Daoy (cell line): ENCODE measurements around the gene CDK2. TPM values are rescaled to one million over a fixed set of nuclear protein-coding genes. Genes with fewer than 3 reads are reported as not detected.

Source experiments
- DNase-seq: peaks from one replicate; pipeline ENCODE4 v3.0.0-alpha.2; 2015; ENCODE audit warnings: low read depth
- total RNA-seq: library from RNA; depleted of rRNA; stranded (reverse); fragments of >200 nt; shearing (Covaris generic); gene quantifications from 2 replicates; pipeline ENCODE4 v1.2.3, GENCODE V29; 2014; rRNA removed

Gene CDK2
- total RNA-seq, 1 experiment from 2014 or later = 58.0 TPM

DNA sequence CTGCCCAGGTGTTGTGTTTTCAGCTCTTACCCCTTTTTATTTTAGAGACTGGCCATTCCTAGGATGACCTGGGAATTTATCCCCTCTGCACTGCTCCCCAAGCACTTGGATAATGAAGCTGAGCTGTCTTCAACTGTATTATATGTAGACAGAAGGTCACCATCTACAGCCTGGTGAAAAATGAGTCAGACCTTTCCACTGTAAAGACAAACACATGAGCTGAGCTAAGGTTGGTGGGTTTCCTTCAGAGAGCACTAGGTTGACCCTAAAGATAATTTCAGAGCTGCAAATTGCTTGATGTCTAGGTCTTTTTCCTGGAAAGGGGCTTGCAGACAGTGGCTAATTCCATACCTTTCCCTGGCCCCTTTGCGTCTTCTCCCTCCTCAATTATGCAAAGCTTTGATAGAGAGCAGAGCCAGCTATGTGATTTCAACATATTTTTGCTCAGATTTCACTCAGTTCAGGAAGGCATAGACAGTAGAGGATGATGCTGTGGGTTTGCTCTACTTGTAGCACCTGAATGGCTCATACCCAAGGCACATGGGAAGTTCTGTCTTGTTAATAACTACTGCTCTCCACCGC, 45.0 kb downstream of the CDK2 start:
- no peak for DNase-seq

DNA sequence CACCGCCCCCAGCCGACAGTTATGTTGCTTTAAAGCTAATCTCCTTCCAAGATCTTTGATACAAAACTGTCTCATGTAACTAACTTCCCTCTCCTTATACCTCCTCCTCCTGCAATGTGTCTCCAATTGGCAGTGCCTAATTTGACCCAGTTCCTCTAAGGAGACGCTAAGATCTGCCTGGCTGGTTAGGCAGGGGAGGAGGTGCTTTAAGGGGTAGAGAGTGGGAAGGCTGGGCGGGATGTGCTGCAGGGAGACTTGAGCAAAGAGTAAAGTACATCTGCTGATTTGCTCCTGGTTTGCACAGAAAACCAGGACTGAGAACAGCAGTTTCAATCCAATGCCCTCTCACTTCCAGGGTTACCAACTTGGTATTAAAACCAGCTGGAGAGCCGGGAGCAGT, 46.9 kb downstream of the CDK2 start:
- no peak for DNase-seq

DNA sequence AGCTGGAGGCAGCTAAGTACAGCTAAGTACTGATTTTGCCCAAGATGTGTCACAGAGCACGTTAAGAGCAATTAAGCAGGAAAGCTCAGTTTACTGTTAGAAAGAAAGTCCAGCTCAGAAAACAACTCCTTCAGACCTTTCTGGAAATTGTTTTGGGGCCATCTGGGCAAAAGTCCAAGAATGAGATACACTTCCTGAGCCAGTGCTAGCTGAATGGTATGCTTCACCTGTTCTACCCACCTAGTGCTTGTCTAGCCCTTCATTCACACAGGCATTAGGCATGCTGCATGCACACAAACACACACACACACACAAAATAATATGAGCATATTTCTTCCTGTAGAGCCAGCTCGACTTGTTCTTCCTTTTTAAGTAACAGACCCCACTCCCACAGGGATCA, 47.6 kb downstream of the CDK2 start:
- DNase-seq = no peak

DNA sequence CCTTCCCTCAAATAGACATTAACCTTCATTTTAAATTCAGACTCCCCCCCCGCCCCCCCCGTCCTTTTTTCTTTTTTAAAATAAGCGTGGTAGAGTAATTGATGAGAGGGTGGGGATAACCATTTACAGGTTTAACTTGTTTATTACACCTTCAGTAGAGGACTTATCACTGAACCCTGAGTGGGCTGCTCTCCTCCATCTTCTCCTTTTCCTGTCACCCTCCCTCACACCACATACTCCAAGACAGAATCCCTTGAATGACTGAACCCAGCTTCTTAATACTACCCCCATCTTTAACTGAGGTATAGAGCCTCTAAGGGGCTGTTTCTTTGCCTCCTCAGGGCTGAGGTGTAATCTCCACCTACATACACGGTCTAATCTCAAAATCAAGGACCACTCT, 50.6 kb downstream of the CDK2 start:
- DNase-seq = no peak

DNA sequence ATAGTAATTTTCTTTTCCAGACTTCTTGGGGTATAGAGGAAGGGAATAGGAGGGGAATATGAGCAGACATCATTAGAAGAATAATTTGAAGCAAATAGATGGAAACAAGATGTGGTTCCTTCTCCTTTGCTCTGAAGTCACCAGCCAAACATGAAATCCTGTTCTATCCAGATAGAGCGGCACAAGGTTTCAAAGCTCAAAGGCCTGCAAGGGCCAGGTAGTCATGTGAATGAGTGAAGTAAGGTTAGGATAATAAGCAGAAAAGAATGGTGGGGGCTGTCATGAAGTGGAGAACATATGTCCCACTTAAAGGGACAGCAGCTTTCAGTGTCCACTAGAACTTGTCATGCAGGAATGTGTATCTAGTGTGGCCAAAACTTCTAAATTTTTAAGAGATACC, 51.7 kb downstream of the CDK2 start:
- no peak for DNase-seq

DNA sequence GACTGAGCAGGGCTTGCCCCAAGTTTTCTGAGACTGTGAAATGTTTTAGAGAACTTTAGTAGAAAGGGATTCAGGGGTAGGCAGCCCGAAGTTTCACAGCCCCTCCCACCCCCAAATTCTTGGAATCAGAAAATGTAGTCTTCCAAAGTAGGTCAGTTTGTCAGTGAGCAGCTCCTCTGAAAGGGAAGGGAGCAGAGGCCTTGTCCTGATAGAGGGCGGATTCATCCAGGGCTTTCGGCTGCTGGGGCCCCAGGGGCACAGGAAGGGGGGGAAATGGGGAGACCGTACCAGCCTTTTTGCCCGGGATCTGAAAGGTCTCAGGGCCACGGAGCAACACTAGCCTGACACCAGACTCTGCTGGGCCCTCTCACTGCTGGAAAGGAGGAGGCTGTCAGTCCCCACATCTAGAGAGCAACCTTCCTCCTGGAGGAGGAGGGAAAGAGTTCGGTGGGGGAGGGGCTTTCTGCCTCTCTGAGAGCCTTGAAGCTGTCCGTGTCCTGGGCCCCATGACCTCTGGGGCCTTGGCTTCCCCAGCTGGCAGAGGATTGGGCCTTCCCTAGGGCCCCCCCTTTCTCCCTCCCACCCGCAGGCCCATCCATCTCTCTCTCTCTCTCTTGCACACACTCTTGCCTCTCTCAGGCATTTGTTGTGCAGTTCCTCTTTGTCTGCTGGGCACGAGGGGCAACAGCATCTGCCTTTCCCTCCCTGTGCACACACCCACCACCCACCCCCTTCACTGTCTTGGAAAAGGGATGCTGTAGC, 54.0 kb downstream of the CDK2 start, which contains the start of gene IKZF4:
Gene IKZF4, plus strand, starts transcription at position 621 of the 762 bp plus-strand sequence. CDS start 451 bp downstream, outside the sequence.
- DNase-seq = no peak

DNA sequence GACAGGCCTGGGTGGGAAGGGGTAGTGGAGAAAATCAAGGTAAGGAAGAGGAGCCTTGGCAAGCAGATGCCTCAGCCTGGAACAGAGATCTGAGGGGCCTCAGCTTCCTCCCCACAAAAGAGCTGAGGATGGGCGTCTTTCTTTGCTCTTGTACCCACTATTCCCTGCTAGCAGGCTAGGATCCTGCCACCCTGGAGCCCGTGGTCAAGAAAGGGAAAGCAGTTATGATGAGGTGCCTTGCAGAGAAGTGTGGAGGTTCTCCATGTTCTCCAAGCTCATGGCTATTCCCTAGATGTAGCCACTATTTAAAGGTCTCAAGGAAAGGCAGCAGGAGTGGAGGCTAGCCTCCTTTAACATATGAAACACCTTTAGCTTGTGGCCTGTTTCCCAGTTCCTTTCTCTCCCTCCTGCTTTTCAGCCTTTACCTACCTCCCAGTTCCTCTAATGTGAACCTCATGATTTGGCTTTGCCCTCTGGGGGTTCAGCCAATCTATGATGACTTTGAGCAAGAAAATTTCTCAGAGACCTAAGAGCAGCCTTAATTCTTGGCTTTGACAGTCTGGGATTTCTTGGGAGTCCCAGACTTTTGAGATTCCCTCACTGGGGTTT, 55.4 kb downstream of the CDK2 start:
- DNase-seq = no peak

Other genes with a start within 250 kb of the CDK2 start
- 2.2 and 4.5 TPM in 2 replicates for gene RDH5, start 246.4 kb upstream of the CDK2 start, total RNA-seq
- gene CD63, start 237.8 kb upstream of the CDK2 start, total RNA-seq = 638 and 824 TPM in 2 replicates
- 1.5 and 2.5 TPM in 2 replicates for gene GDF11, start 223.7 kb upstream of the CDK2 start, total RNA-seq
- gene SARNP, start 149.1 kb upstream of the CDK2 start, total RNA-seq = 165 and 253 TPM in 2 replicates
- gene ORMDL2, start 148.8 kb upstream of the CDK2 start, total RNA-seq = 36.5 and 44.3 TPM in 2 replicates
- gene DNAJC14, start 137.2 kb upstream of the CDK2 start, total RNA-seq = 44.4 and 54.2 TPM in 2 replicates
- gene MMP19, start 123.9 kb upstream of the CDK2 start, total RNA-seq = 6.9 and 8.4 TPM in 2 replicates
- 49.1 and 59.7 TPM in 2 replicates for gene PYM1, start 38.9 kb upstream of the CDK2 start, total RNA-seq
- 14.5 and 58.4 TPM in 2 replicates for gene DGKA, start 35.7 kb upstream of the CDK2 start, total RNA-seq
- gene PMEL, start 788 bp upstream of the CDK2 start, total RNA-seq = 0.06 and 0.12 TPM in 2 replicates
- 22.7 and 31.7 TPM in 2 replicates for gene RAB5B, start 7.2 kb downstream of the CDK2 start, total RNA-seq
- gene SUOX, start 30.4 kb downstream of the CDK2 start, total RNA-seq = 13.1 and 13.3 TPM in 2 replicates
- 0.12 and 0.40 TPM in 2 replicates for gene IKZF4, start 54.2 kb downstream of the CDK2 start, total RNA-seq
- 1,984 and 2,181 TPM in 2 replicates for gene RPS26, start 75.1 kb downstream of the CDK2 start, total RNA-seq
- gene ERBB3, start 113.3 kb downstream of the CDK2 start, total RNA-seq = 0.63 TPM in 1 of 2 replicates, not detected in the other
- 384 and 456 TPM in 2 replicates for gene PA2G4, start 137.7 kb downstream of the CDK2 start, total RNA-seq
- gene RPL41, start 149.8 kb downstream of the CDK2 start, total RNA-seq = 4,200 and 4,689 TPM in 2 replicates
- 2.5 and 3.5 TPM in 2 replicates for gene ZC3H10, start 151.4 kb downstream of the CDK2 start, total RNA-seq
- 54.3 and 69.6 TPM in 2 replicates for gene ESYT1, start 161.4 kb downstream of the CDK2 start, total RNA-seq
- gene MYL6B, start 185.8 kb downstream of the CDK2 start, total RNA-seq = 148 and 156 TPM in 2 replicates
- gene MYL6, start 191.5 kb downstream of the CDK2 start, total RNA-seq = 2,203 and 2,674 TPM in 2 replicates
- gene SMARCC2, start 222.7 kb downstream of the CDK2 start, total RNA-seq = 25.6 and 26.1 TPM in 2 replicates